HG02571 (cell line): ENCODE measurements around the gene SFT2D1.

Experiments used
- ATAC-seq: cut with Tn5 transposase; IDR thresholded peaks from one replicate; pipeline ENCODE4 v1.9.1; 2021; ENCODE audit warnings: mild to moderate bottlenecking, moderate library complexity; ENCODE audit not compliant: unreplicated experiment

Gene SFT2D1

DNA sequence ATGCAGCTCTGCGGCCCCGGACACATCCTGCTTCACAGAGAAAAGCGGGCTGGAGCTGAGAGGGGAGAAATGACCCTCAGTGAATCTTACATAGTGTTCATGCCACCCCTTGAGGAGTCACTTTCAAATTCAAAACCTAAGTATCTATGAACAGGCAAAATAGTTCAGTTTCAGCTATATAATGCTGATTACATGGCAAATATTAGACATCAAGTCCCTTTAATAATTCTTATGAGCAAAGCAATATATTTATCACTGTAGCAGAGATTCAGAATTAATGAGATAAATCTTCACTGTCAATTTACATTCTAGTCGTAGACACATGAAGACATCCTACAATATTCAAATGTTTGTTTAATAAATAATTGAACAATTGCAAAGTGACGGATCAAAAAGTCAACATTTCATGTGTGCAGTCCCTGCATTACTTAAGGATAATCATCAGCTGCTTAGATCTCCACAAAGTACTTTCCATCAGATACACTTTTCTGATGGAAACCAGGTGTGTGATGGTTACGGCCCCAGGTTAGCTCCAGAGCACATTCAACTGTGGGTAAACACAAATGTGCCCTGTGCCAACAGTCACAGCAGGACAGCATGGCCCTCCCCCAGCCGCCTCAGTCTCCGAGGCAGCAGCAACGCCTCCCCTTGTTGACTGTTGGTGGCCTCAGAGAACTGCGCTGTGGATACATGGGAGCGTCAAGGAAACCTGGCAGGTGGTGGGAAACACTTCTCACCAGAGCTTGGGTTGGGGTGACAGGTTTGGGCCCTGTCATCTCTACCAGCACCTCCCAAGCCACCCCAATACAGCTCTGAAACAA is 33.4 kb downstream of the SFT2D1 start:
- no peak for ATAC-seq

GRCh38 chr6:166308033-166308768 is 34.1 kb downstream of the SFT2D1 start, which contains the start of gene PRR18:
Gene PRR18, minus strand, starts transcription at chr6:166308392. Its CDS starts 250 bp downstream, at chr6:166308142.
- peak; percentile 52 for ATAC-seq

- ATAC-seq: peak; percentile 34
Observed at GRCh38 chr6:166307082-166308032, 35.0 kb downstream of the SFT2D1 start.

DNA sequence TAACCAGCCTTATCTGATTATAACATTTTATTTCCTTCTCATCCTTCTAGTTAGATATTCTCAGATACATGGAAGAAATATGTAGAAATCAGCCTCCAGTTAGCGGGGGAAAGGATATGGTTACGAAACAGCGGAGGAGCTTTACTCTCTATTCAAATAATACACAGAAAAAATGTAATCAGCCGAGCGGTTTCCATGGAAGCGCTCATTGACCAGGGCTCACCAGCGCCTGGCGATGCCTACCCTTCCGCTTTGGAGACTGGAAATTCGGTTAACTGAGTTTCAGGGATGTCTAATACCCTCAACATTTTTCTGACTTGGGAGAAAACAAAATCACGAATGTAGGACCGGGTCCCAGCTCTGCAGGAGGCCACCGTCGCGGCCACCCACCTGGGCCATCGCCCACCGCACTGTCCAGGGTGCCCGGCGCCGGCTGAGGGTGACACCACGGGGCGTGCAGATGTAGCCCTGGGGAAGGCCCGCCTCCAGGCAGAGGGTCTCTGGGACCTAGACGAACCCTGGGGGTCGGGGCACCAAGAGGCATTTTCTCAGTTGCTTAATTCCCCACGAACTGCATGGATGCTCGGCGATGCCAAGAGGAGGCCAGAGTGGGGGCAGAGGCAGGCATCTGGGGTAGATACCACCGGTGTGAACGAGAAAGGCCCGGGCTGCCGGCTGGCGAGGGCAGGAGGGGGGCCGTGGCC is 35.8 kb downstream of the SFT2D1 start:
- ATAC-seq: no peak

GRCh38 chr6:166305562-166306117 is 36.7 kb downstream of the SFT2D1 start:
- no peak for ATAC-seq

DNA sequence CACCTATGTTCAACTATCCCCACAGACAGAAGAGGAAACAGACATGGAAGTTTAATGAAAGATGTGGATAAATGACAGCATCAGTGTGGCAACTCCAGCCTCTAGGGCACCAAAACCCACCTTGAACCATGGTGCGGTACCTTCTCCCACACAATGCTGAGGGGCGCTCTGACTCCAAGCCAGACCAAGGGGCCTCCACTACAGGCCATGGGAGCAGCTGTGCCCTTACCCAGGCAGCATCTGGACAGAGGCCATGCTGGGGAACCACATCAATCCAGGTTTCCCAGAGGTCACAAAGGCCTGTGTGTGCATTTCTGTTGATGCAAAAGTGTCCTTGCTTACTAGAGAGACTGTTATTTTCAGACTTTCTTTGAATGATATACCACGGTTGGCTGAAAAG is 38.2 kb downstream of the SFT2D1 start:
- ATAC-seq: no peak

DNA sequence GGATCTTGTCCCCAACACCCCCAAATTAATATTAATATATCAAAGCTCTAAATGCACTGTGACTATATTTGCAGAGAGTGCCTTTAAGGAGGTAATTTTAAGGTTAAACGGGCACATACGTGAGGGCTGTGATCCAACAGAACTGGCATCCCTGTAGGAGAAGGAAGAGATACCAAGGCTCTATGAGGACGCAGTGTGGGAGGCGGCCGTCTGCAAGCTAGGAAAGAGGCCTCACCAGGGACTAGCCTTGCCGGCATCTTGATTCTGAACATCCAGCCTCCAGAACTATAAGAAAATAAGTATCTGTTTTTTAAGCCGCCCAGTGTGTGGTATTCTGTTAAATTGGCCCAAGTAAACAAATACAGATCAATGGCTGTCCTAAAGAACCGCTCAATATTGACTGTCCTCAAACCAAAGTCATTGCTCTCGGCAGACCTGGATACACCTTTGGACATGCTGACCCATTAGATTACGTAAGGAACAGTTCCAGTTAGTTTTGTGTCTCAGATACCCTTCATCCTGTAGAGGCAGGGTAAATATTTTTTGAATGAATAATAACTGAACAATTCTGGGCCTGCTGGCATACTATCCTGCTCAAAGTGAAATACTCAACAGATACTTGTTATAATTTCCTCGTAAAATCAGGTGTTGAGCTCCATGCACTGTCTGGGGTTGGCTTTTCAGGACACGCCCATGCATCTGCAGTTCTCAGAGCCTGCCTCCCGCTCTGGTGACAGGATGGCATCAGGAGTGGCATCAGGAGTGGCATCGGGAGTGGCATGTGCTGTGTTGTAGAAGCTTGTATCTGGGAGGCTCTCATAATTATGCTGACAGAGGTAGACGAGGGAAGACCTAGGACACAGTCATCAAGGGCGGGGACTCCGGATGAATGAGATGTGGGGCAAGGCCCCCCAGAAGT is 40.5 kb downstream of the SFT2D1 start:
- ATAC-seq: no peak

GRCh38 chr6:166300357-166300987 is 41.9 kb downstream of the SFT2D1 start:
- ATAC-seq: no peak

DNA sequence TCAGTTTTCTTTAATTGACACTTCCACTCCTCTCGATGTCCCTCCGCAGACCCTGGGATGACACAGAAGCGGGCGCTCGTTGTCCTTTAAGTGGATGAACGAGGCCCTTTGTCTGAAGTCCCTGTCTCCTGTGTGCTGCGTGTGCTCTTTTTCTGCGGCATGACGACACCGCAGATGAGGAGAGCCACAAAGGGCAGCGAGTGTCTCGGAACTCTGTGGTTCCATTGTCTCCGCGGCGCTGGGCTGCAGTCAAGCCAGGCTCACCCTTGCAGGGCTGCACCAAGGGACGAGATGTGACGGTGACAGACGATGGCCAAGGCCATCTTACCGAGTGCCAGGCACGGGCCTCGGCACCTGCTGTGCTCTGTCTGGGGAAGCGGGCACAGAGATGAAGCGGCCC is 44.7 kb downstream of the SFT2D1 start:
- ATAC-seq: no peak

DNA sequence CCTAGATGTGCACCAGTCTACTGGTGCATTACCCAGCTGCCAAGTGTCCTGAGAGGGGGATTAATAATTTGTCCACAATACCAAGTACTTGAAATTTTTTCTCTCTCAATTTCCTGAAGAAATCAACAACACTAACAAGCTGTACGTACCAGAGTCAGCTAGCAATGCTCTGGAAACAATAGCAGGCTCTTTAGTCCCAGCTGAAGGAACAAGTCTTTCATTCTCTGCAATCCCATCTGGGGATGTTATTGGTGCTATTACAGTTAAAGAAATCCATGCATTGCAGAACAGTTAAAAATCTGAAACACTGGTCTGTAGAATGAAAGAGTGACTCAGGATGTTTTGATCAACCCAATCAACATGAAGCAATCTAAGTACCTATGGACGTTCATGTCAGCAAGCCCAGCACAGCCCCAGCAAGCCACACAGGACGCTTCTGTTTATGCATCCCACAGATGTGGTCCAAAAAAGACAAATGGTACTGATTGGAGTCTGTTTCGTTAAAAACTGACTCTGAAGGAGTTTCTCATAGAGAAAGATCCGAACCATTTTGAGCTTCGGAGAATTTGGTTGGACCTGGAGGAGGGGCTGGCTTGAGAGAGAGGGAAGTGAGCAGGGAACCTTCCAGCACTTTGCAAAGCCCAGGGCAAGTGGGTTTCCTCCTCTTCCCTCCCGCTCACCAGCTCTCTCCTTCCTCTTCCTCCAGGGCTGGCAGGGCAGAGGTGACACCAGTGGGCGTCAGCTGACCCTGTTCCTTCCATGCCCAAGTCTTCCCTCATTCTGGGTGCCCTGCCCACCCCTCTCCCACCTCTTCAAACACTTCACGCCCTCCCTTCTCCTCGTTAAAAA is 46.1 kb downstream of the SFT2D1 start:
- ATAC-seq: no peak

DNA sequence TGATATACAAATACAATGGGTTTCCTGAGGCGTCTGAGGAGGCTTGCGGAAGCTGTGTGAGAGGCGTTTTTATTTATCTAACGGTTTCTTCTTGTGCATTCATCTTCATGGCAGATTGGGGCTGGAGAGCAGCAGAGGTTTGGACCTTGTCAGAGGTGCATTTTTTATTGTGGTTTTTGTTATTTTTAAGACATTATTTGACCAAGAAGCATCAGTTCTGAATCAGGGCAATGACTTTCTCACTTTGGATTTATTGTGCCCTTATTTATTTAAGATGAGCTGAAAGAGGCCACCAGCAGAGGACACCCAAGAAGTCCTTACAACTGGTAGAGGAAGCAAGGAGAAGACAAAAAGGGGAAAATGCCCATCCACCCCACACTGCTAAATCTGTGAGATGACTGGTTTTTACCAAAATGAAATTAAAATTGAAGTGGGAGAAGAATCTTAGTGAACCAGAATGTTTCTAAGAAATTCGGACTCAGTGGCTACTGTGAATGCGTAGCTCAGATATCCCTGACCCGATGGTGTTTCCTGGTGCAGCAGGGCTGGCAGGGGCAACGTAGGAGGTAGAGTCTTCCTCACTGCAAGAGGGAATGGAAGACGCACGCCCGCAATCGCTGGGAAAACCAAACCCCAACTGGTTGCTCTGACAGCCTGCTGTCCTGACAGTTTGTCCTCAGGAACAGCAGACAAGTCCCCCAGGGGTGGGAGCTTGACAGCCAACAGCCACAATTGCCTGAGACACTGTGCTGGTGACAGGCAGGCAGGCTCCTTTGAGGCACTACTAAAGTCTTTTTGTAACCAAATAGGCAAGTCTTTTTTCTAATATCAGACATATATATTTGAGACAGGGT is 48.4 kb downstream of the SFT2D1 start:
- no peak for ATAC-seq

DNA sequence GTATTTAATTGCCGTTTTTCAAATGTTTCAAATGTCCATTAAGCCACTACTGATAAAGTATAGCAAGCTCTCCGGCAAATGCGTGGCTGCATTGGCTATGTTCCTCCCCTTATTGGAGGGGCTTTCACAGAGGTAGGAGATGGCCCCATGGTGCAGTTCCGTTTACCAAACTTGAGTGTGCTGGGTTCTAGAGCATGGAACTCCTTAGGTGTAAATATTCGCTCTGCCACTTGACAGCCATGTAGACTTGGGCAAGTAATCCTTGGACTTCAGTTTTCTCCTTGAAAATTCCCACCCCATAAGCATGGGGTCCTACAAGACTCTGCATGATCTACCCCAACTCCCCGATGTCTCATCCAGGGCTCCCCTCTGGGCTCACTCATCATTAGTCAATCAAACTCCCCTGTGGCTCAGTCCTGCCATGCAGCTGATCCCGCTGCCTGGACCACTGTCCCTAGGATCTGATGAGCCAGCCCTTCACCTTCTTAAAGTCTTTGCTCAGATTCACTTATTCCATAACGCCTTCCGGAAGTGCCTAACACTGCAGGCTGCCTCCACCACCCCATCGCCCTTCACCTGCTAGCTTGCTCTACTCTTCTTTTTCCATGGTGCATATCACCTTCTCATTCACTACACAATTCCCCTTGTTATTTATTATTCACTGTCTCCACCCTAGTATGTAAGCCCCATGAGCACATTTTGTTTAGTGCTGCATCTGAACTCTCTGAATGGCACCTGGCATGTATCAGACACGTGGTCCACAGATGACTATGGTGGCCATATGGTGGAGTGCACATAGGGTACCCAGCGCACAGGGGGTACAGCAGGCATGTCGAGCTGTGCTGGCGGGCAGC is 52.9 kb downstream of the SFT2D1 start:
- ATAC-seq: no peak

DNA sequence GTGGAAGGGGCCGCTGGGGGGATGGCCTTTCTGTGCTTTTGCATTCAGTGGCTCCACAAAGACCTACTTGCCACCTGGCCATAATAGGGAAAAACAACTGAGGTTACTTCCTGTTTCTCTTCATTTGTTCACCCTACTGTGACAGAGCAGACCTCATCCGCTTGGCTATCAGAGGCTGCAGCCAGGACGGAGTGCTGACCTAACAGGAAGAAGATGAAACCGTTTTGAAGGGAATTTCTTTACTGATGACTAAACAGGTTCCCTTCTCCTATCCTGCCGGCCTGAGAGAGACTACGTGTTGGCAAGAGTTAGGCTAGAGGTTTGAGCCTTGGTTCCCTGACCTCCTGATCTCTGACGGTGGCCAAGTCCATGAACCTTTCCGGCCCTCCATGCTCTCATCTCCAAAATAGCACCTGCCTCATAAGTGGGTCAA is 55.5 kb downstream of the SFT2D1 start:
- peak; percentile 91 for ATAC-seq

DNA sequence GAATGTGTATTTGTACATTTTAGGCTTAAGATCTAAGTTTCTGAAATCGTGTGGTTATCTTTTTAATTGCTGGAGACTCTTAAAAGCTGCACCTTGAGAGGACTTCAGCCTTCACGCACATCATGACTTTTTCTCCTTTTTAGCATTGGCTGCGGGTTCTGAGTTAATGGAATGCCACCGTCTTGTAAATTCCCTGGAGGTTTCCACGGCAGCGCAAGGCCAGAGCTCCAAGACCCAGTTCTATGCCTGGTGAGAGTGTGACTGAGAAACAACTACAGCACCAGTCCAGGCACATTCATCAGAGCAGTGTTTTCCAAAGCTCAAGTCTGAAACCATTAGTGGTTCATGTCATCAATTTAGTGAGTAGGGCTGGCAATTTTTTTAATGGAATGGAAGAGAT is 57.1 kb downstream of the SFT2D1 start:
- ATAC-seq: no peak

- ATAC-seq: no peak
Observed at GRCh38 chr6:166284640-166285039, 57.7 kb downstream of the SFT2D1 start.
